HepG2 (cell line): ENCODE measurements around the gene PIGV. TPM values are rescaled to one million over a fixed set of nuclear protein-coding genes. Genes with fewer than 3 reads are reported as not detected.

Experiments
- ATAC-seq: fragments of 200-7000 bp; cut with Tn5 transposase; 3 replicates; pipeline ENCODE4 v1.9.1; 2020; ENCODE audit warnings: mild to moderate bottlenecking, moderate library complexity
- BruUV-seq: library from RNA; stranded (reverse); fragments of 400-500 nt; replicated peaks from 2 replicates; lab custom pipeline; 2021; lab: Mats Ljungman, UMichigan
- CTCF ChIA-PET: fragments of 300-600 bp; formaldehyde crosslinking; extraction: SDS; loops from one replicate; lab custom pipeline; 2021; ENCODE audit warnings: low total read pairs, inconsistent platforms, low intra/inter-chr PET ratio; lab: Yijun Ruan, JAX
- POLR2A ChIA-PET: fragments of 350-600 bp; sonication (Branson Sonifier 250); formaldehyde crosslinking; loops from one replicate; lab custom pipeline; 2020; ENCODE audit warnings: antibody characterized with exemption, inconsistent platforms; lab: Yijun Ruan, JAX
- DNase-seq: peaks from one replicate; pipeline ENCODE4 v3.0.0-alpha.2; 2015; ENCODE audit warnings: low spot score
- FAIRE-seq: peaks from 3 replicates; lab custom pipeline; 2011; peaks lifted over from hg19 to GRCh38; lab: Jason Lieb, UNC
- H2AFZ ChIP-seq: one replicate; pipeline ENCODE4 v1.6.1; 2011; ENCODE audit warnings: low read length, inconsistent platforms
- H3K27ac ChIP-seq: fragments of 300-600 bp; 3 replicates; pipeline ENCODE4 v1.8.0; 2011; ENCODE audit warnings: mixed run types, mild to moderate bottlenecking, mixed read lengths, low read length, inconsistent platforms; ENCODE audit not compliant: insufficient read depth; ENCODE audit errors: extremely low read length
- H3K27me3 ChIP-seq, 2 experiments: fragments of 200-600 bp in 1 of 2; 2 replicates in 1 of 2; 3 replicates in 1 of 2; pipeline versions ENCODE4 v1.6.0 to v1.8.0; 2011; ENCODE audit warnings: low read length in 2 of 2, mild to moderate bottlenecking in 2 of 2, moderate library complexity in 2 of 2, inconsistent platforms in 1 of 2; ENCODE audit not compliant: insufficient read depth in 2 of 2, control insufficient read depth in 1 of 2
- H3K36me3 ChIP-seq, 2 experiments: fragments of 200-600 bp in 1 of 2; replicated peaks in 1 of 2; 2 replicates in 1 of 2; 3 replicates in 1 of 2; pipeline versions ENCODE4 v1.5.1 to v1.8.0; 2011; ENCODE audit warnings: low read length in 2 of 2, inconsistent platforms in 1 of 2; ENCODE audit not compliant: insufficient read depth in 2 of 2, control insufficient read depth in 1 of 2
- H3K4me1 ChIP-seq: 2 replicates; pipeline ENCODE4 v1.5.1; 2012; ENCODE audit warnings: low read length, inconsistent platforms; ENCODE audit not compliant: insufficient read depth
- H3K4me2 ChIP-seq: 2 replicates; pipeline ENCODE4 v1.6.0; 2011; ENCODE audit warnings: low read depth, low read length, inconsistent platforms
- H3K4me3 ChIP-seq, 3 experiments: fragments of 200-600 bp in 1 of 3; sonication (generic), shearing (Covaris generic) in 1 of 3; replicated peaks in 1 of 3; 2 replicates each; pipeline ENCODE4 v1.5.1; 2011 to 2016; ENCODE audit warnings: low read length in 3 of 3, inconsistent platforms in 2 of 3, low read depth in 2 of 3, mild to moderate bottlenecking in 2 of 3, control low read depth in 1 of 3, mixed read lengths in 1 of 3; ENCODE audit not compliant: insufficient read depth in 1 of 3
- H3K79me2 ChIP-seq: one replicate; pipeline ENCODE4 v1.6.1; 2011; ENCODE audit warnings: low read length, inconsistent platforms; ENCODE audit not compliant: insufficient read depth
- H3K9ac ChIP-seq: 2 replicates; pipeline ENCODE4 v1.6.0; 2011; ENCODE audit warnings: mild to moderate bottlenecking, low read depth, low read length, inconsistent platforms; ENCODE audit not compliant: insufficient read depth
- H3K9me3 ChIP-seq: 2 replicates; pipeline ENCODE4 v1.5.1; 2012; ENCODE audit warnings: mild to moderate bottlenecking, low read length
- H4K20me1 ChIP-seq: 2 replicates; pipeline ENCODE4 v1.6.0; 2011; ENCODE audit warnings: inconsistent platforms, mild to moderate bottlenecking, low read length, moderate library complexity; ENCODE audit not compliant: insufficient read depth
- ATRX ChIP-seq: sonication (generic); formaldehyde crosslinking; IDR thresholded peaks from 2 replicates; pipeline ENCODE4 v1.4.0; 2020; ENCODE audit warnings: missing genetic modification reagents, borderline replicate concordance
- FOSL2 ChIP-seq: sonication (generic); formaldehyde crosslinking; IDR thresholded peaks from 2 replicates; pipeline ENCODE4 v1.4.0; 2020; ENCODE audit warnings: missing genetic modification reagents
- FOXA3 ChIP-seq: IDR thresholded peaks from 2 replicates; pipeline ENCODE4 v1.6.1; 2016; ENCODE audit warnings: missing genetic modification reagents, missing compliant biosample characterization
- HIC2 ChIP-seq: sonication (generic); formaldehyde crosslinking; IDR thresholded peaks from 2 replicates; pipeline ENCODE4 v1.9.0; 2022; ENCODE audit warnings: low read depth, missing genetic modification reagents
- HNF4A ChIP-seq: sonication (generic); formaldehyde crosslinking; IDR thresholded peaks from 2 replicates; pipeline ENCODE4 v1.4.0; 2020; ENCODE audit warnings: missing genetic modification reagents
- HOXA9 ChIP-seq: sonication (generic); formaldehyde crosslinking; IDR thresholded peaks from 2 replicates; pipeline ENCODE4 v1.8.1; 2022; ENCODE audit warnings: missing genetic modification reagents, mild to moderate bottlenecking, moderate library complexity, borderline replicate concordance
- ISX ChIP-seq: sonication (generic); formaldehyde crosslinking; conservative IDR thresholded peaks from 2 replicates; pipeline ENCODE4 v1.5.0; 2020; ENCODE audit warnings: missing genetic modification reagents
- MED8 ChIP-seq: sonication (generic); formaldehyde crosslinking; IDR thresholded peaks from 2 replicates; pipeline ENCODE4 v1.8.1; 2023; ENCODE audit warnings: mild to moderate bottlenecking, missing genetic modification reagents; ENCODE audit not compliant: insufficient replicate concordance
- MXD4 ChIP-seq: IDR thresholded peaks from 2 replicates; pipeline ENCODE4 v1.6.1; 2016; ENCODE audit warnings: mild to moderate bottlenecking, missing biosample characterization, missing genetic modification reagents
- NR2F6 ChIP-seq, 2 experiments: IDR thresholded peaks; 2 replicates each; pipeline ENCODE4 v1.6.1; 2016; ENCODE audit warnings: antibody characterized with exemption in 1 of 2, mild to moderate bottlenecking in 1 of 2
- POLR2AphosphoS5 ChIP-seq: IDR thresholded peaks from 2 replicates; pipeline ENCODE4 v1.6.1; 2012; ENCODE audit warnings: low read depth, low read length
- RBM22 ChIP-seq: fragments of 200-400 bp; formaldehyde crosslinking; optimal IDR thresholded peaks from 2 replicates; pipeline ENCODE3; 2017; ENCODE audit warnings: mild to moderate bottlenecking, low read length, moderate library complexity
- RFX3 ChIP-seq: IDR thresholded peaks from 2 replicates; pipeline ENCODE4 v1.6.1; 2016; ENCODE audit warnings: missing biosample characterization, missing genetic modification reagents
- SIN3A ChIP-seq: IDR thresholded peaks from 2 replicates; pipeline ENCODE4 v1.6.1; 2011; ENCODE audit warnings: low read depth, mild to moderate bottlenecking, control low read depth, low read length, borderline replicate concordance
- TAF15 ChIP-seq: fragments of 200-400 bp; formaldehyde crosslinking; IDR thresholded peaks from one replicate; pipeline ENCODE4 v1.6.1; 2018; ENCODE audit warnings: mild to moderate bottlenecking, low read depth, low read length; ENCODE audit not compliant: poor library complexity, severe bottlenecking
- YEATS2 ChIP-seq: sonication (generic); formaldehyde crosslinking; IDR thresholded peaks from 2 replicates; pipeline ENCODE4 v1.4.0; 2020; ENCODE audit warnings: missing genetic modification reagents, borderline replicate concordance
- ZNF672 ChIP-seq: sonication (generic); formaldehyde crosslinking; IDR thresholded peaks from 2 replicates; pipeline ENCODE4 v1.8.1; 2022; ENCODE audit warnings: missing genetic modification reagents
- ZNF83 ChIP-seq: sonication (generic); formaldehyde crosslinking; IDR thresholded peaks from 2 replicates; pipeline ENCODE4 v1.4.0; 2020; ENCODE audit warnings: missing genetic modification reagents, mild to moderate bottlenecking, borderline replicate concordance
- WGBS: methylation state at CpG from one replicate; pipeline ENCODE4 v1.1.6; 2017; ENCODE audit warnings: low lambda C conversion rate; 5-methylcytosine and 5-hydroxymethylcytosine counted together
- in situ Hi-C: cut with HindIII; loops from 2 replicates; pipeline ENCODE4 v1.10.0; 2017; ENCODE audit warnings: low pct_unique_long_range_greater_than_20kb; ENCODE audit not compliant: extremely low pct_ligation_motif_present
- intact Hi-C: fragments of 100-400 bp; cut with micrococcal nuclease; formaldehyde crosslinking; loops from one replicate; pipeline ENCODE4 v1.10.0; 2022; ENCODE audit not compliant: unreplicated experiment
- polyA plus RNA-seq, 8 experiments: library from polyadenylated mRNA; depleted of rRNA in 3 of 8; stranded (reverse) in 7 of 8; unstranded in 1 of 8; fragments of >200 nt; fragmentation: Illumina TruSeq in 4 of 8; extraction: Trizol in 4 of 8; gene quantifications; 2 replicates each; pipeline versions ENCODE4 v1.2.1 to v1.2.3, GENCODE V29; 2011 to 2016; ENCODE audit warnings: low read depth in 4 of 8, missing spikeins in 1 of 8, mixed read lengths in 1 of 8; ENCODE audit not compliant: insufficient read depth in 1 of 8
- total RNA-seq, 5 experiments: library from RNA; depleted of rRNA; stranded (reverse); fragments of >200 nt; fragmentation: Illumina TruSeq; extraction: Trizol; gene quantifications; 2 replicates each; pipeline ENCODE4 v1.2.3, GENCODE V29; 2016; ENCODE audit warnings: low read depth in 1 of 5
- TF ChIP-seq, protein P1 (sequence below): sonication (generic); formaldehyde crosslinking; IDR thresholded peaks from 2 replicates; pipeline ENCODE4 v1.4.0; 2020; ENCODE audit warnings: missing genetic modification reagents

Gene PIGV
- total and polyA plus RNA-seq, 2 of the 13 experiments (the other 11 are each of a cell fraction or from before 2014, with no cell fraction given): 13.5 to 22.7 TPM

- peak overlapping the region in 2 of 3 experiments; percentile 36 to 89; a peak in 3 of 6 replicates for H3K4me3 ChIP-seq
- H3K27ac ChIP-seq: peak overlapping the region; percentile 97
- WGBS: 80% methylated on average over 5 of the region's 5 CpGs
- no peaks in the 10 kb centered on the region for H4K20me1 ChIP-seq
- no TSS peak for BruUV-seq
- DNase-seq: no peak
- H3K36me3 ChIP-seq: no peaks in the 10 kb centered on the region; a peak in 2 of 5 replicates
- peak overlapping the region; percentile 99 for H3K4me2 ChIP-seq
- H3K9me3 ChIP-seq: no peaks in the 10 kb centered on the region
- peak; percentile 63 for FAIRE-seq
- peaks cover 8% of the 10 kb centered on the region for H3K79me2 ChIP-seq
- H3K27me3 ChIP-seq: no peaks in the 10 kb centered on the region; a peak in 1 of 5 replicates
- no peak for ATAC-seq
- peaks cover 70% of the 10 kb centered on the region for H3K4me1 ChIP-seq
- intact Hi-C loops (loop anchor here (5.0 kb wide), 2 partner anchors 89 to 109 kb away; partner anchors contain the start of gene ARID1A), in situ Hi-C loops (loop anchor here (5.0 kb wide), 2 partner anchors 94 to 184 kb away; no protein-coding TSS in a partner anchor)
- POLR2A ChIA-PET: interaction anchor here (0.6 to 7.0 kb wide), 9 partner anchors 27 to 177 kb away, joined by 3 to 127 read pairs (median 3); partner anchors contain the start of genes ARID1A and NR0B2
- peak overlapping the region; percentile 98 for H3K9ac ChIP-seq
- no peak overlapping the region for H2AFZ ChIP-seq
- CTCF ChIA-PET: no interaction called here
- TF ChIP-seq FOSL2 (CRISPR knock-in tag): no peak
- TF ChIP-seq MED8 (CRISPR knock-in tag): no peak
- 0 out of 2 replicates have a peak, but pooled peaks have one; percentile 12 for TF ChIP-seq MXD4 (CRISPR knock-in tag)
- TF ChIP-seq, protein P1, sequence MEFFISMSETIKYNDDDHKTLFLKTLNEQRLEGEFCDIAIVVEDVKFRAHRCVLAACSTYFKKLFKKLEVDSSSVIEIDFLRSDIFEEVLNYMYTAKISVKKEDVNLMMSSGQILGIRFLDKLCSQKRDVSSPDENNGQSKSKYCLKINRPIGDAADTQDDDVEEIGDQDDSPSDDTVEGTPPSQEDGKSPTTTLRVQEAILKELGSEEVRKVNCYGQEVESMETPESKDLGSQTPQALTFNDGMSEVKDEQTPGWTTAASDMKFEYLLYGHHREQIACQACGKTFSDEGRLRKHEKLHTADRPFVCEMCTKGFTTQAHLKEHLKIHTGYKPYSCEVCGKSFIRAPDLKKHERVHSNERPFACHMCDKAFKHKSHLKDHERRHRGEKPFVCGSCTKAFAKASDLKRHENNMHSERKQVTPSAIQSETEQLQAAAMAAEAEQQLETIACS (CRISPR knock-in tag): no peak
- no peak for TF ChIP-seq YEATS2
- no peak for TF ChIP-seq ZNF672
- TF ChIP-seq HIC2: no peak
- no peak for TF ChIP-seq ATRX (CRISPR knock-in tag)
- TF ChIP-seq HNF4A (CRISPR knock-in tag): no peak
- no peak for TF ChIP-seq RFX3 (CRISPR knock-in tag)
- no peak for TF ChIP-seq SIN3A
- TF ChIP-seq RBM22: no peak
- no peak for TF ChIP-seq ISX (CRISPR knock-in tag)
- TF ChIP-seq NR2F6 (IDR thresholded peaks at IDR 0.05): no peak
- TF ChIP-seq NR2F6 (CRISPR knock-in tag; IDR thresholded peaks at IDR 0.05): no peak
- TF ChIP-seq TAF15: no peak
- peak; percentile 17; the same call in 1 of the 2 replicates for TF ChIP-seq POLR2AphosphoS5
- peak; percentile 3; the same call in 1 of the 2 replicates for TF ChIP-seq FOXA3
- TF ChIP-seq ZNF83 (CRISPR knock-in tag): no peak
- TF ChIP-seq HOXA9 (CRISPR knock-in tag): no peak
These were observed 1.9 kb upstream of the PIGV start for GRCh38 chr1:26785611-26786436.
